ENCODE data around the gene SPEF2. TPM values are rescaled to one million over a fixed set of nuclear protein-coding genes. Genes with fewer than 3 reads are reported as not detected.

The SPEF2 gene
- total RNA-seq, 2 experiments from 2014 or later = 3.2 TPM

GRCh38 chr5:35828082-35828598 is 210.5 kb downstream of the SPEF2 start:
- H3K36me3 ChIP-seq (ENCODE audit: insufficient read depth, low read length) = no peaks in the 10 kb centered on the region
- H3K27me3 ChIP-seq (ENCODE audit: control insufficient read depth in 1 of 2, insufficient read depth in 2 of 2, low read length in 2 of 2) = no peaks in the 10 kb centered on the region
- CTCF ChIA-PET = interaction anchor here (0.6 to 0.7 kb wide), 2 partner anchors 16 to 210 kb away, joined by 3 read pairs; no protein-coding TSS in a partner anchor
- peak overlapping the region; percentile 87 for H3K27ac Mint-ChIP-seq
- peak overlapping the region; percentile 18 to 23 for H3K27ac ChIP-seq (ENCODE audit: low read depth in 1 of 2, low read length in 2 of 2)
- TF ChIP-seq CTCF (IDR thresholded peaks at IDR 0.05) = no peak
- H3K4me3 ChIP-seq (ENCODE audit: low read length) = no peak overlapping the region
- H3K4me1 ChIP-seq (ENCODE audit: insufficient read depth, low read length) = peaks cover 69% of the 10 kb centered on the region
- peak overlapping the region; percentile 39 for H3K4me3 Mint-ChIP-seq
- no peaks in the 10 kb centered on the region for H3K9me3 ChIP-seq (ENCODE audit: control insufficient read depth in 1 of 2, insufficient read depth in 1 of 2, low read length in 2 of 2)
- intact Hi-C loops (cut with DNase I, micrococcal nuclease) = no loop called here
- no peaks in the 10 kb centered on the region for H3K9me3 Mint-ChIP-seq
- DNase-seq (no peak), ATAC-seq (ENCODE audit: poor library complexity) (no peak)
- no peaks in the 10 kb centered on the region for H3K27me3 Mint-ChIP-seq
- peaks cover 96% of the 10 kb centered on the region for H3K4me1 Mint-ChIP-seq (ENCODE audit: low read depth)
- POLR2A ChIA-PET = interaction anchor here (0.9 to 13.7 kb wide), 7 partner anchors 15 to 52 kb away, joined by 3 to 576 read pairs (median 39); partner anchors contain the start of gene IL7R
- H3K36me3 Mint-ChIP-seq (ENCODE audit: low read depth) = no peaks in the 10 kb centered on the region

GRCh38 chr5:35830587-35830986 is 212.9 kb downstream of the SPEF2 start:
- peak in 6 of 14 experiments; percentile 43 to 85 (median 71) for DNase-seq
- Mint-ChIP-seq H3K36me3 (ENCODE audit: low read depth) (no peaks in the 10 kb centered on the region), H3K4me1 (ENCODE audit: low read depth) (peaks cover 95% of the 10 kb centered on the region), H3K9me3 (no peaks in the 10 kb centered on the region), H3K4me3 (peak overlapping the region; percentile 60), H3K27me3 (no peaks in the 10 kb centered on the region), H3K27ac (peak overlapping the region; percentile 87)
- ChIA-PET POLR2A (interaction anchor here (0.9 to 8.0 kb wide), 21 partner anchors 9 to 915 kb away, joined by 3 to 406 read pairs (median 7); partner anchors contain the start of genes BRIX1, IL7R and RAD1), CTCF (interaction anchor here (0.9 to 2.4 kb wide), 9 partner anchors 9 to 179 kb away, joined by 3 to 10 read pairs (median 4); no protein-coding TSS in a partner anchor)
- Histone ChIP-seq H3K27me3 (ENCODE audit: control insufficient read depth in 1 of 2, insufficient read depth in 2 of 2, low read length in 2 of 2) (no peaks in the 10 kb centered on the region), H3K4me1 (ENCODE audit: insufficient read depth, low read length) (peaks cover 61% of the 10 kb centered on the region), H3K9me3 (ENCODE audit: control insufficient read depth in 1 of 2, insufficient read depth in 1 of 2, low read length in 2 of 2) (no peaks in the 10 kb centered on the region), H3K4me3 (ENCODE audit: low read length) (peak overlapping the region; percentile 10), H3K36me3 (ENCODE audit: insufficient read depth, low read length) (no peaks in the 10 kb centered on the region), H3K27ac (ENCODE audit: low read depth in 1 of 2, low read length in 2 of 2) (peak overlapping the region; percentile 42 to 45)
- no peak for TF ChIP-seq CTCF (IDR thresholded peaks at IDR 0.05)
- peak; percentile 87 for ATAC-seq (ENCODE audit: poor library complexity)
- intact Hi-C loops (cut with DNase I, micrococcal nuclease) = loop anchor here (1.0 to 5.0 kb wide), 5 partner anchors 8 to 33 kb away; no protein-coding TSS in a partner anchor

- POLR2A ChIA-PET = interaction anchor here (0.7 to 8.0 kb wide), 12 partner anchors 9 to 215 kb away, joined by 3 to 406 read pairs (median 4); partner anchors contain the start of genes IL7R and SPEF2
- CTCF ChIA-PET = interaction anchor here (0.9 to 1.5 kb wide), 4 partner anchors 11 to 182 kb away, joined by 3 to 19 read pairs (median 6); no protein-coding TSS in a partner anchor
- ATAC-seq (ENCODE audit: poor library complexity) (no peak), DNase-seq (no peak)
- no peaks in the 10 kb centered on the region for H3K36me3 ChIP-seq (ENCODE audit: insufficient read depth, low read length)
- peaks cover 49% of the 10 kb centered on the region for H3K4me1 ChIP-seq (ENCODE audit: insufficient read depth, low read length)
- no peaks in the 10 kb centered on the region for H3K9me3 ChIP-seq (ENCODE audit: control insufficient read depth in 1 of 2, insufficient read depth in 1 of 2, low read length in 2 of 2)
- H3K36me3 Mint-ChIP-seq (ENCODE audit: low read depth) = no peaks in the 10 kb centered on the region
- H3K9me3 Mint-ChIP-seq = no peaks in the 10 kb centered on the region
- no peak overlapping the region for H3K4me3 ChIP-seq (ENCODE audit: low read length)
- H3K4me1 Mint-ChIP-seq (ENCODE audit: low read depth) = peaks cover 95% of the 10 kb centered on the region
- no peaks in the 10 kb centered on the region for H3K27me3 ChIP-seq (ENCODE audit: control insufficient read depth in 1 of 2, insufficient read depth in 2 of 2, low read length in 2 of 2)
- intact Hi-C loops (cut with DNase I, micrococcal nuclease) = loop anchor here in 1 of 2 experiments (5.0 kb wide), 1 partner anchor 35 kb away; no protein-coding TSS in a partner anchor
- peak overlapping the region; percentile 42 to 61 for H3K27ac ChIP-seq (ENCODE audit: low read depth in 1 of 2, low read length in 2 of 2)
- no peak for TF ChIP-seq CTCF (IDR thresholded peaks at IDR 0.05)
- peak overlapping the region; percentile 87 for H3K27ac Mint-ChIP-seq
- no peaks in the 10 kb centered on the region for H3K27me3 Mint-ChIP-seq
- peak overlapping the region; percentile 68 for H3K4me3 Mint-ChIP-seq
These were observed 215.1 kb downstream of the SPEF2 start for GRCh38 chr5:35832762-35833161.
